Endometrium (tissue), 2 donors: ENCODE results near the gene OR2H2.

Experiments used
- FAIRE-seq: peaks from 2 replicates; lab custom pipeline; 2012; peaks lifted over from hg19 to GRCh38; lab: Jason Lieb, UNC
- donor health status: control.
- donor health status: control.

OR2H2 gene

GRCh38 chr6:29630315-29630714, 45.4 kb downstream of the OR2H2 start:
- no peak for FAIRE-seq

- no peak for FAIRE-seq
Observed at GRCh38 chr6:29631209-29631810, 46.4 kb downstream of the OR2H2 start.

DNA sequence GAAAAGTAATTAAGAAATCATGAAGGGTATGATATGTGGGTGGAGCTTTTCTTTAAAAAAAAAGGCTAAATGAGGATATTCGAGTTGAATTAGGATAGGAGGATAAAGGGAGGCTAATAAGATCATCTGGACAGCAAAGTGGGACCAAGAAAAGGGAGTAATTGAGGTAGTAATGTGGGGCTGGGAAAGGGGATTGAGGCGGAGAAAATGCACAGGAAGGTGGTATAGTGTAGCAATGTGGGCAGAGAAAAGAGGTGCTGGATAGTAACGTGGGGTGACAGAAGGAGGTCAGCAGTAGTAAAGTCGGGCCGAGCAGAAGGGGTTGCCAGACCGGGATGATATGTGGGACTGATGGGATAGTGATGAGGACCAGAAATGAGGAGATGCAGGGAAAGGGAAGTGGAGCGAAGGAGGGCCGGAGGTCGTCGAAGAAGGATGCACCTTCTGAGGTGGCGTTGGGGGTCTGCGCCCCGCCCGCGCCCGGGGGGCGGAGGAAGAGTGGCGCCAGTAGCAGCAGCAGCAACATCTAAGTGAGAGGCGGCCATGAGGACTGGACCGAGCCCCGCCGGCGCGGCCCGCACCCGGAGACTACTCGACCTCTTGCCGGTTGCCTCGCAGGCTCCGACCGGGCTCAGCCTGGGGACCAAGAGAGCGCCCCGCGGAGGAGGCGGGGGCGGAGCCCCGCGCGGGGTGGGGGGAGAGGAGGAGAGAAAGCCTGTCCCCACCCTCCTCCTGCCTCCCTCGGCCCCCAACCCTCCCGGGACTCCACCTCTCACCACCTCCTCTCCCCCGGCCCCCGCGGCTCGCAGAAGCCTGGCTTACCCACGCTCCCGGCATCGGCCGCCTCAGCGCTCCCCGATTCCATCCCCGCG, 47.2 kb downstream of the OR2H2 start:
- FAIRE-seq, result no peak

DNA sequence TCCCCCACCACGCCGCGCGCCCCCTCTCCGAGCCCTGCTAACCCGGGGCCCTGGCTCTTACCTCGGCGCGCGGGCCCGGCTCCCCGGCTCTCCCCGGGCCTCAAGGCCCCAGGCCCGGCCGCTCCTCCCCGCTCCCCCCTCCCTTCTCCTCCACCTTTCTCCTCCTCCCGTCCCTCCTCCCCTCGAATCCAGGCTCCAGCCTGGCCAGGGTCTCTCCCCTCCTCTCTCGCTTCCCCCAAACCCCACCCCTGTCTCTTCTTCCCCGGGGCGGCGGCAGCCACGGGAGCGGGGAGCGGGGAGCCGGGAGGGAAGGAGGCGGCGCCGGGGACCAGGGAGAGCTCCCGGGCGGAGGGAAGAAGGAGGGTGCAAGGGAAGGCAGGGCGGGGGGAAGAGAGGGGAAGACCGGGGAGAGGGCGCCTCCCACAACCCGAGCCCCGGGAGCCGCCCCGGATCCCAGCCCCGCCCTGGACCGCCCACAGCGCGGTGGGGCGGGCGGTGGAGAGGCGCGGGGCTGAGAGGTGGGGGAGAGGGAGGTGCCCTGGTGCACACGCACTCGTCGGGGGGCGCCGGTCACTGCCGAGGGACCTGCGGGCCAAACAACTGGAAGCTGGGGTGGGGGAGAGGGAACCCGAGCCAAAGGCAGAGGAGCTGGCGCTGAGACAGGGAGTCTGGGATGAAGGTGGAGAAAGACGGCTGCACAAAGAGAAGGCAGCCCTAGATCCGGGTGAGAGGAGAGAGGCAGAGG, 48.0 kb downstream of the OR2H2 start, which contains the start of gene GABBR1:
GABBR1 (minus strand) TSS at position 395 of the 745 bp plus-strand sequence. CDS start 798 bp downstream, outside the sequence.
- FAIRE-seq, result no peak

GRCh38 chr6:29633534-29633905, 48.6 kb downstream of the OR2H2 start:
- no peak for FAIRE-seq

- FAIRE-seq, result no peak
Observed at GRCh38 chr6:29637247-29637646, 52.3 kb downstream of the OR2H2 start.
